NT2/D1 (cell line): ENCODE results near the gene TRNT1.
A peak's percentile ranks its signal among the peaks of the same experiment; 100 is the strongest.

ENCODE experiments used
- DNase-seq: peaks from one replicate; pipeline ENCODE4 v3.0.0-alpha.2; 2011; ENCODE audit warnings: low read depth, low spot score
- H3K27me3 ChIP-seq: 2 replicates; pipeline ENCODE4 v1.6.0; 2011; ENCODE audit warnings: mild to moderate bottlenecking; ENCODE audit not compliant: insufficient read length, insufficient read depth
- H3K36me3 ChIP-seq: 2 replicates; pipeline ENCODE4 v1.6.1; 2011; ENCODE audit warnings: mild to moderate bottlenecking, low read length, mixed read lengths; ENCODE audit not compliant: insufficient read depth, insufficient read length
- H3K4me1 ChIP-seq: 2 replicates; pipeline ENCODE4 v1.5.1; 2011; ENCODE audit not compliant: insufficient read depth, insufficient read length
- H3K4me3 ChIP-seq: 2 replicates; pipeline ENCODE4 v1.5.1; 2011; ENCODE audit warnings: low read depth; ENCODE audit not compliant: insufficient read length
- H3K9ac ChIP-seq: 2 replicates; pipeline ENCODE4 v1.6.0; 2011; ENCODE audit warnings: low read depth; ENCODE audit not compliant: insufficient read length
- H3K9me3 ChIP-seq: 2 replicates; pipeline ENCODE4 v1.5.1; 2011; ENCODE audit warnings: mild to moderate bottlenecking, low read length; ENCODE audit not compliant: insufficient read depth
- SUZ12 ChIP-seq: IDR thresholded peaks from 2 replicates; pipeline ENCODE4 v1.6.1; 2011; ENCODE audit not compliant: insufficient read length, insufficient read depth; ENCODE audit errors: extremely low read depth
- YY1 ChIP-seq: IDR thresholded peaks from 2 replicates; pipeline ENCODE4 v1.6.1; 2011; ENCODE audit not compliant: insufficient read length, insufficient read depth
- ZNF274 ChIP-seq: IDR thresholded peaks from 2 replicates; pipeline ENCODE4 v1.6.1; 2011; ENCODE audit warnings: mild to moderate bottlenecking, low read depth, low read length

TRNT1 gene

GRCh38 chr3:3179407-3180094 lies 52.8 kb downstream of the TRNT1 start, which contains the start of gene CRBN:
Gene CRBN, minus strand, starts transcription at chr3:3179691. Its CDS starts 4 bp downstream, at chr3:3179687.
- Histone ChIP-seq H3K9ac (peak within 1 kb of the TSS; percentile 99), H3K36me3 (peaks cover 19% of the 10 kb centered on the region), H3K9me3 (no peaks in the 10 kb centered on the region), H3K4me1 (no peaks in the 10 kb centered on the region), H3K27me3 (peaks cover 7% of the 10 kb centered on the region), H3K4me3 (peak within 1 kb of the TSS; percentile 98)
- peak; percentile 77 for DNase-seq
- TF ChIP-seq SUZ12 (no peak), YY1 (peak; percentile 91), ZNF274 (no peak)

- TF ChIP-seq SUZ12 (no peak), YY1 (no peak), ZNF274 (no peak)
Measured at GRCh38 chr3:3180456-3180855, 53.7 kb downstream of the TRNT1 start.

GRCh38 chr3:3184876-3185275 lies 58.1 kb downstream of the TRNT1 start:
- no peak for DNase-seq
- no peak for TF ChIP-seq YY1
- TF ChIP-seq SUZ12 = no peak
- no peak for TF ChIP-seq ZNF274
- H3K27me3 ChIP-seq = peaks cover 5% of the 10 kb centered on the region
- H3K4me1 ChIP-seq = no peaks in the 10 kb centered on the region
- no peaks in the 10 kb centered on the region for H3K36me3 ChIP-seq
- H3K4me3 ChIP-seq = no peak overlapping the region
- H3K9me3 ChIP-seq = peaks cover 3% of the 10 kb centered on the region; the same call in 1 of the 2 replicates
- H3K9ac ChIP-seq = no peak overlapping the region

More at GRCh38 chr3:3180456-3180855, 53.7 kb downstream of the TRNT1 start:
- Histone ChIP-seq H3K9me3 (no peaks in the 10 kb centered on the region), H3K36me3 (peaks cover 10% of the 10 kb centered on the region), H3K4me3 (no peak overlapping the region), H3K4me1 (no peaks in the 10 kb centered on the region), H3K27me3 (peaks cover 7% of the 10 kb centered on the region), H3K9ac (no peak overlapping the region)
- no peak for DNase-seq

- no peak for TF ChIP-seq YY1
- no peak for TF ChIP-seq SUZ12
- no peak for TF ChIP-seq ZNF274
- no peak overlapping the region for H3K9ac ChIP-seq
- no peaks in the 10 kb centered on the region for H3K4me1 ChIP-seq
- H3K27me3 ChIP-seq = no peaks in the 10 kb centered on the region
- DNase-seq = no peak
- no peak overlapping the region for H3K4me3 ChIP-seq
- H3K9me3 ChIP-seq = peaks cover 3% of the 10 kb centered on the region; the same call in 1 of the 2 replicates
- H3K36me3 ChIP-seq = no peaks in the 10 kb centered on the region
Measured at GRCh38 chr3:3189102-3189727, 62.5 kb downstream of the TRNT1 start.

GRCh38 chr3:3189961-3190360 lies 63.2 kb downstream of the TRNT1 start:
- DNase-seq = no peak
- no peak overlapping the region for H3K9ac ChIP-seq
- TF ChIP-seq ZNF274 = no peak
- TF ChIP-seq SUZ12 = no peak
- TF ChIP-seq YY1 = no peak
- H3K36me3 ChIP-seq = no peaks in the 10 kb centered on the region
- H3K9me3 ChIP-seq = peaks cover 3% of the 10 kb centered on the region; the same call in 1 of the 2 replicates
- no peaks in the 10 kb centered on the region for H3K27me3 ChIP-seq
- H3K4me3 ChIP-seq = no peak overlapping the region
- H3K4me1 ChIP-seq = no peaks in the 10 kb centered on the region

- Histone ChIP-seq H3K9ac (no peak overlapping the region), H3K9me3 (peaks cover 2% of the 10 kb centered on the region; the same call in 1 of the 2 replicates), H3K4me3 (no peak overlapping the region), H3K4me1 (no peaks in the 10 kb centered on the region), H3K27me3 (no peaks in the 10 kb centered on the region), H3K36me3 (no peaks in the 10 kb centered on the region)
- DNase-seq = no peak
- TF ChIP-seq ZNF274 (no peak), YY1 (no peak), SUZ12 (no peak)
Measured at GRCh38 chr3:3191675-3192285, 65.0 kb downstream of the TRNT1 start.

GRCh38 chr3:3192286-3192675 lies 65.5 kb downstream of the TRNT1 start:
- Histone ChIP-seq H3K36me3 (no peaks in the 10 kb centered on the region), H3K4me3 (no peak overlapping the region), H3K27me3 (no peaks in the 10 kb centered on the region), H3K9ac (no peak overlapping the region), H3K4me1 (no peaks in the 10 kb centered on the region), H3K9me3 (no peaks in the 10 kb centered on the region)
- no peak for TF ChIP-seq ZNF274
- no peak for TF ChIP-seq SUZ12
- TF ChIP-seq YY1 = no peak
- no peak for DNase-seq
